GM11168 (cell line): ENCODE data around the gene CAD.
"Not testable (repeated sequence)": the region's sequence is repeated elsewhere in the genome, so short reads cannot be mapped to it uniquely, and the experiment has no call there.

Source experiments
- in situ Hi-C: fragments of 300-500 bp; cut with MboI; formaldehyde crosslinking; loops from one replicate; pipeline ENCODE4 v1.12.0; 2022; ENCODE audit warnings: low sequenced_read_pairs; ENCODE audit not compliant: unreplicated experiment

CAD gene

GRCh38 chr2:27271631-27272340 is 54.6 kb downstream of the CAD start:
- in situ Hi-C loops, result no loop called here

GRCh38 chr2:27272537-27273522 is 55.7 kb downstream of the CAD start:
- in situ Hi-C loops, result not testable (repeated sequence)

GRCh38 chr2:27275211-27276150 is 58.3 kb downstream of the CAD start, which contains the start of gene DNAJC5G:
DNAJC5G (plus strand) TSS chr2:27275433; CDS start chr2:27276729, 1,296 bp downstream.
- in situ Hi-C loops, result no loop called here

- in situ Hi-C loops, result no loop called here
Measured at GRCh38 chr2:27278010-27278409, 60.8 kb downstream of the CAD start.

DNA sequence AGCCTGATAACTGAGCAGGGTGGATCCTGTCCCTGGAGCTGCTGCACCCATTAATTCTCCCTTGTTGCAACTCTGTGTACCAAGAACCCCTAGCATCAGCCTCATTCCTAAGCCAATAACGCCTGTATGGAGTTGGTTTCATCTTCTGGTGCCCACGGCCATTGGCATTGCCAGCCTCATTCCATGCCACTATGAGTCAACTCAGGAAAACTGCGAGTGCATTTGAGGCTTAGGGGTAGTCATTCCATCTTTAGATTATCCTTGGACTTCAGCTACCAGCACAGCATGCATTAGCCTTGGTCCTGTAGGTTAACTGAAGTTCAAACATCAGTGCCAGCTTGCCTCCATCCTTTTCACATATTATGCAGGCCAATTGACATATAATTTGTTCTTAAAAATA is 63.7 kb downstream of the CAD start:
- in situ Hi-C loops, result no loop called here

GRCh38 chr2:27281442-27281841 is 64.3 kb downstream of the CAD start:
- in situ Hi-C loops, result no loop called here

- in situ Hi-C loops, result no loop called here
Measured at GRCh38 chr2:27281855-27282559, 64.8 kb downstream of the CAD start, which contains the start of gene TRIM54. TRIM54 (plus strand) TSS chr2:27282429; CDS start chr2:27282732, 303 bp downstream.

DNA sequence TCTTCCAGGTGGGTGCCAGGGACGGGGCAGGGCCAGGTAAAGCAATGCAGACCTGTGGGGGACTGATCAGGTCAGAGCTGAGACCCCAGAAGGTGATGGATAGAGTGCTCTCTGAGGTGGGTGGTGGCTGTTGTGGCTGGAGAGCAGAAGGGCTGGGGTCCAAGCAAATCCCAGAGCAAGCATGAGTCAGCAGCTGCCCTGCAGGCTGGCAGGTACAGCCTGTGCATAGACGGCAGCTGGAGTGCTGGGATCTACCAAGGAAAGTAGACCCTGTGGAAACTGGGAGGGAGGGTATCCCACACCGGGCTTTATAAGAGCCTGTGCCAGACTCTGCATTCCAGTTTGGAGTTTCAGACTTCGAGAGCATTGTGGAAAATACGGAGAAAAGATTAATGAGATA is 65.7 kb downstream of the CAD start:
- in situ Hi-C loops, result no loop called here

- in situ Hi-C loops, result no loop called here
Measured at GRCh38 chr2:27284996-27285395, 67.8 kb downstream of the CAD start.

GRCh38 chr2:27285481-27285880 is 68.3 kb downstream of the CAD start:
- in situ Hi-C loops, result no loop called here

DNA sequence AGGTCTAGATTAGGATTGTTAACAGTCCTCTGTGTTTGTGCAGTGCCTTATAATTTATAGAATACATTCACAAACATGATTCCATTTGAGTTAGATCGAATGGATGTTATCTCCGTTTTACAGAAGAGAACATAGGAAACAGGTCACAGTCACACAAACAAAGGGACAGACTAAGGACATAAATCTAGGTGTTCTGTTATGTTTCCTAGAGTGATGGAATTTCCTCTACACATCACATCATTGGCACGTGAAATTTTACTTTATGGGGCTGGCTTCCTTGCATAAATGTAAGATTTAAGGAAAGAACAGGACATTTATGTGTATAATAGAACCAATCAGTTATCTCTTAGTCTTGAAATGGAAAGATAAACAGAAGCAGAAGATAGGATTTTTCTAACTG is 71.4 kb downstream of the CAD start:
- in situ Hi-C loops, result no loop called here

DNA sequence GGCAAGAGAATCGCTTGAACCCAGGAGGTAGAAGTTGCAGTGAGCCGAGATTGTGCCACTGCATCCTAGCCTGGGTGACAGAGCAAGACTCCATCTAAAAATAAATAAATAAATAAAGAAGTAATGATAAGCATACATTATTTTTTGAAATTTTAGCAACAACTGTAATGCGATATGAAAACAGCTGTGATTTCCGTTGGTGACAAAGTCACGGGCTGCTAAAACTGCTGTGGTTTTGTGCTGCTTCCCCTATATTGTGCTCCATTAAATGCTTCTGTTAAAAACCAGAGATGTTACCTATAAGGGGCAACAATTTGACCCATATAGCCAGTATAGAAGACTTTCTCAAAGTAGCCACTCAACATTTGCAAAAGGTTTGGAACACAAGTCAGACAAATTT is 73.4 kb downstream of the CAD start:
- in situ Hi-C loops, result no loop called here

DNA sequence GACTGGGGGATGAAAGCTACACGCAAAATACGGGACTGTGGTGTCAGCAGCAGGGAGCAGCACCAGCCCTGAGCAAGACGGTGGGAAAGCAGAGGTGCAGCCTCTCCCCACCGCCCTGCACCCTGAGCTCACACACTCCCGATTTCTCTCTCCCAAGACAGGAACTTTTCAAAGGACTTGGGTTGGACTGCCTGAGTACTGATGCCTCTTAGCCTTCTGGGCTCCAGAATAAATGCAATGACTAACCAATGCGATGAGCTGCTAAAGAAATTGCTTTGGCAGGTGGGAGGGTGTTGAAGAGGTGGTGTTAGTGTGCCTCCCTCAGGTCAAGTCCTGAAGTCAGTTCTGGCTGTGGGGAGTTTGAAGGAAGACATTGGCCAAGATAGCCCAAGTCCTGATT is 74.7 kb downstream of the CAD start:
- in situ Hi-C loops, result no loop called here
